Omental fat pad (tissue), 4 donors: ENCODE results near the gene TSPO. TPM values are rescaled to one million over a fixed set of nuclear protein-coding genes. Genes with fewer than 3 reads are reported as not detected.

Experiments used
- ATAC-seq: fragments of 150-250 bp; one replicate; pipeline ENCODE4 v1.9.1; 2016; ENCODE audit warnings: mild to moderate bottlenecking, moderate library complexity; ENCODE audit not compliant: low FRiP score
- DNase-seq: peaks from one replicate; pipeline ENCODE4 v3.0.0-alpha.2; 2019; ENCODE audit warnings: low spot score
- CTCF ChIP-seq, 3 donors: fragments of 450-650 bp; IDR thresholded peaks; one replicate each; pipeline ENCODE4 v1.5.1; 2016 to 2017; ENCODE audit warnings: antibody characterized with exemption in 3 of 3, mild to moderate bottlenecking in 3 of 3, moderate library complexity in 2 of 3
- total RNA-seq, 4 donors: library from RNA; depleted of rRNA; stranded (reverse); fragments of >200 nt; gene quantifications; one replicate each; pipeline ENCODE4 v1.1.0, GENCODE V29; 2016

The TSPO gene
- total RNA-seq, 4 donors from 2014 or later: 370 to 615 (median 577) TPM

GRCh38 chr22:43162412-43163150 is 11.2 kb downstream of the TSPO start:
- DNase-seq: no peak
- no peak for ATAC-seq
- TF ChIP-seq CTCF (IDR thresholded peaks at IDR 0.05): no peak

- DNase-seq (no peak), ATAC-seq (no peak)
- TF ChIP-seq CTCF (IDR thresholded peaks at IDR 0.05): no peak
Observed at GRCh38 chr22:43163241-43163795, 12.0 kb downstream of the TSPO start.

- ATAC-seq (no peak), DNase-seq (no peak)
- TF ChIP-seq CTCF (IDR thresholded peaks at IDR 0.05): no peak
Observed at GRCh38 chr22:43164636-43165035, 13.3 kb downstream of the TSPO start.

GRCh38 chr22:43166132-43166930 is 15.0 kb downstream of the TSPO start:
- ATAC-seq: no peak
- no peak for DNase-seq
- TF ChIP-seq CTCF (IDR thresholded peaks at IDR 0.05): no peak

- no peak for TF ChIP-seq CTCF (IDR thresholded peaks at IDR 0.05)
- ATAC-seq: no peak
- no peak for DNase-seq
Observed at GRCh38 chr22:43167001-43167589, 15.7 kb downstream of the TSPO start.

- DNase-seq (no peak), ATAC-seq (no peak)
- no peak for TF ChIP-seq CTCF (IDR thresholded peaks at IDR 0.05)
Observed at GRCh38 chr22:43168471-43169309, 17.3 kb downstream of the TSPO start.
